Germinal center (tissue), 1 donor: ENCODE results near the gene GPR68.
"Not testable (repeated sequence)": the region's sequence is repeated elsewhere in the genome, so short reads cannot be mapped to it uniquely, and the experiment has no call there.

ENCODE experiments used
- DNase-seq: peaks from one replicate; pipeline ENCODE4 v3.0.0; 2012; ENCODE audit warnings: mixed read lengths, low spot score

The GPR68 gene

GRCh38 chr14:91228112-91229004 lies 16.1 kb downstream of the GPR68 start:
- peak; percentile 65 for DNase-seq

GRCh38 chr14:91227183-91227628 lies 17.3 kb downstream of the GPR68 start:
- no peak for DNase-seq

GRCh38 chr14:91226360-91226759 lies 18.1 kb downstream of the GPR68 start:
- DNase-seq: not testable (repeated sequence)

GRCh38 chr14:91225025-91225424 lies 19.5 kb downstream of the GPR68 start:
- DNase-seq: no peak

GRCh38 chr14:91223028-91223783 lies 21.3 kb downstream of the GPR68 start:
- no peak for DNase-seq

- no peak for DNase-seq
These were observed 23.2 kb downstream of the GPR68 start for GRCh38 chr14:91221270-91221669.

GRCh38 chr14:91220581-91221000 lies 23.9 kb downstream of the GPR68 start:
- no peak for DNase-seq

GRCh38 chr14:91219517-91220389 lies 24.8 kb downstream of the GPR68 start:
- no peak for DNase-seq

GRCh38 chr14:91218014-91218413 lies 26.5 kb downstream of the GPR68 start:
- DNase-seq: no peak

GRCh38 chr14:91216731-91217226 lies 27.7 kb downstream of the GPR68 start:
- DNase-seq: no peak

GRCh38 chr14:91215381-91215780 lies 29.1 kb downstream of the GPR68 start:
- no peak for DNase-seq

- DNase-seq: no peak
These were observed 30.2 kb downstream of the GPR68 start for GRCh38 chr14:91214306-91214705.

GRCh38 chr14:91211017-91211416 lies 33.5 kb downstream of the GPR68 start:
- no peak for DNase-seq

- no peak for DNase-seq
These were observed 37.5 kb downstream of the GPR68 start for GRCh38 chr14:91207008-91207407.

- no peak for DNase-seq
These were observed 39.0 kb downstream of the GPR68 start for GRCh38 chr14:91205459-91205858.

GRCh38 chr14:91204657-91205056 lies 39.8 kb downstream of the GPR68 start:
- no peak for DNase-seq

- no peak for DNase-seq
These were observed 42.1 kb downstream of the GPR68 start for GRCh38 chr14:91202234-91202974.

- not testable (repeated sequence) for DNase-seq
These were observed 43.7 kb downstream of the GPR68 start for GRCh38 chr14:91200802-91201201.

- no peak for DNase-seq
These were observed 46.9 kb downstream of the GPR68 start for GRCh38 chr14:91197631-91198030.

- DNase-seq: no peak
These were observed 48.6 kb downstream of the GPR68 start for GRCh38 chr14:91195881-91196280.

GRCh38 chr14:91193069-91193468 lies 51.4 kb downstream of the GPR68 start:
- no peak for DNase-seq
